ENCODE data around the gene CDR2L. TPM values are rescaled to one million over a fixed set of nuclear protein-coding genes. Genes with fewer than 3 reads are reported as not detected.
A peak's percentile ranks its signal among the peaks of the same experiment; 100 is the strongest.

The CDR2L gene
- polyA plus RNA-seq, 2 of the 4 experiments (the other 2 are of a cell fraction): 18.5 to 34.0 TPM

DNA sequence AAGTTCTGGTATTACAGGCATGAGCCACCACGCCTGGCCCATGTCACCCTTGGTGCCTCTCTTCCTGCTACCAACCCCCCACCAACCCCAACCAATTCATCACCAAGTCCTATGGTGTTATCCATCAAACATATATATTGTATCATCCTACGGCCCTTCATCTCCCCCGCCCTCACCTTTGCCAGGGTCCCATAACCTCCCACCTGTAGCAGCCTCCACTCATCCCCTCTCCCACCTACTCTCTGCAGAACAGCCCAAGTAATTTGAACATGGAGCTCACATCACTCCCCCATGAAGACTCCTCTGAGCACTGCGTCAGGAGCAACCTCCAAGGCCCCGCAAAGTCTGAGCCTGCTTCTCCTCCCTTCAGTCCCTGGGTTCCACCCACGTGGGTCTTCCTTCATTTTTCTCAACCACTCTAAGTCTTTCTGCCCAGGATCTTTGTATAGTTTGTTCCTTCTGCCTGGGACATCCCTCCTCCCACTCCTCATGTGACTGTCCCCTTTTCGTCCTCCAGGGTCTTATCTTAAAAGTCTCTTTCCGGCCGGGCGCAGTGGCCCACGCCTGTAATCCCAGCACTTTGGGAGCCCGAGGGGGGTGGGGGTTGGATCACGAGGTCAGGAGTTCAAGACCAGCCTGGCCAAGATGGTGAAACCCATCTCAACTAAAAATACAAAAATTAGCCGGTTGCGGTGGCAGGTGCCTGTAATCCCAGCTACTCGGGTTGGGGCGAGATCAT is 7.9 kb upstream of the CDR2L start:
- no peak for ATAC-seq
- TF ChIP-seq, protein P1, sequence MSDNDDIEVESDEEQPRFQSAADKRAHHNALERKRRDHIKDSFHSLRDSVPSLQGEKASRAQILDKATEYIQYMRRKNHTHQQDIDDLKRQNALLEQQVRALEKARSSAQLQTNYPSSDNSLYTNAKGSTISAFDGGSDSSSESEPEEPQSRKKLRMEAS (IDR thresholded peaks at IDR 0.05): no peak
- TF ChIP-seq CHD2 (IDR thresholded peaks at IDR 0.05; ENCODE audit: low read length, partially characterized antibody) (no peak), TFCP2L1 (CRISPR knock-in tag; IDR thresholded peaks at IDR 0.05) (no peak), EP300 (IDR thresholded peaks at IDR 0.05) (no peak), CBX8 (IDR thresholded peaks at IDR 0.05) (no peak), FOXS1 (CRISPR knock-in tag; IDR thresholded peaks at IDR 0.05) (no peak), ZFP36 (IDR thresholded peaks at IDR 0.05; ENCODE audit: borderline replicate concordance, partially characterized antibody) (no peak), RNF2 (IDR thresholded peaks at IDR 0.05; ENCODE audit: borderline replicate concordance, low read depth) (no peak), KDM5A (IDR thresholded peaks at IDR 0.05) (no peak), NFE2L2 (conservative IDR thresholded peaks at IDR 0.05; ENCODE audit: low read length) (no peak), RCOR1 (IDR thresholded peaks at IDR 0.05; ENCODE audit: low read depth, low read length) (no peak), BHLHE40 (IDR thresholded peaks at IDR 0.05; ENCODE audit: low read depth, low read length) (no peak), HOXB13 (CRISPR knock-in tag; IDR thresholded peaks at IDR 0.05; ENCODE audit: low read depth) (no peak), POLR2A (IDR thresholded peaks at IDR 0.05; ENCODE audit: low read length) (no peak), CHD4 (IDR thresholded peaks at IDR 0.05; ENCODE audit: borderline replicate concordance) (no peak)
- TF ChIP-seq, protein P2, sequence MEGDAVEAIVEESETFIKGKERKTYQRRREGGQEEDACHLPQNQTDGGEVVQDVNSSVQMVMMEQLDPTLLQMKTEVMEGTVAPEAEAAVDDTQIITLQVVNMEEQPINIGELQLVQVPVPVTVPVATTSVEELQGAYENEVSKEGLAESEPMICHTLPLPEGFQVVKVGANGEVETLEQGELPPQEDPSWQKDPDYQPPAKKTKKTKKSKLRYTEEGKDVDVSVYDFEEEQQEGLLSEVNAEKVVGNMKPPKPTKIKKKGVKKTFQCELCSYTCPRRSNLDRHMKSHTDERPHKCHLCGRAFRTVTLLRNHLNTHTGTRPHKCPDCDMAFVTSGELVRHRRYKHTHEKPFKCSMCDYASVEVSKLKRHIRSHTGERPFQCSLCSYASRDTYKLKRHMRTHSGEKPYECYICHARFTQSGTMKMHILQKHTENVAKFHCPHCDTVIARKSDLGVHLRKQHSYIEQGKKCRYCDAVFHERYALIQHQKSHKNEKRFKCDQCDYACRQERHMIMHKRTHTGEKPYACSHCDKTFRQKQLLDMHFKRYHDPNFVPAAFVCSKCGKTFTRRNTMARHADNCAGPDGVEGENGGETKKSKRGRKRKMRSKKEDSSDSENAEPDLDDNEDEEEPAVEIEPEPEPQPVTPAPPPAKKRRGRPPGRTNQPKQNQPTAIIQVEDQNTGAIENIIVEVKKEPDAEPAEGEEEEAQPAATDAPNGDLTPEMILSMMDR (IDR thresholded peaks at IDR 0.05): no peak
- TF ChIP-seq, protein P3, sequence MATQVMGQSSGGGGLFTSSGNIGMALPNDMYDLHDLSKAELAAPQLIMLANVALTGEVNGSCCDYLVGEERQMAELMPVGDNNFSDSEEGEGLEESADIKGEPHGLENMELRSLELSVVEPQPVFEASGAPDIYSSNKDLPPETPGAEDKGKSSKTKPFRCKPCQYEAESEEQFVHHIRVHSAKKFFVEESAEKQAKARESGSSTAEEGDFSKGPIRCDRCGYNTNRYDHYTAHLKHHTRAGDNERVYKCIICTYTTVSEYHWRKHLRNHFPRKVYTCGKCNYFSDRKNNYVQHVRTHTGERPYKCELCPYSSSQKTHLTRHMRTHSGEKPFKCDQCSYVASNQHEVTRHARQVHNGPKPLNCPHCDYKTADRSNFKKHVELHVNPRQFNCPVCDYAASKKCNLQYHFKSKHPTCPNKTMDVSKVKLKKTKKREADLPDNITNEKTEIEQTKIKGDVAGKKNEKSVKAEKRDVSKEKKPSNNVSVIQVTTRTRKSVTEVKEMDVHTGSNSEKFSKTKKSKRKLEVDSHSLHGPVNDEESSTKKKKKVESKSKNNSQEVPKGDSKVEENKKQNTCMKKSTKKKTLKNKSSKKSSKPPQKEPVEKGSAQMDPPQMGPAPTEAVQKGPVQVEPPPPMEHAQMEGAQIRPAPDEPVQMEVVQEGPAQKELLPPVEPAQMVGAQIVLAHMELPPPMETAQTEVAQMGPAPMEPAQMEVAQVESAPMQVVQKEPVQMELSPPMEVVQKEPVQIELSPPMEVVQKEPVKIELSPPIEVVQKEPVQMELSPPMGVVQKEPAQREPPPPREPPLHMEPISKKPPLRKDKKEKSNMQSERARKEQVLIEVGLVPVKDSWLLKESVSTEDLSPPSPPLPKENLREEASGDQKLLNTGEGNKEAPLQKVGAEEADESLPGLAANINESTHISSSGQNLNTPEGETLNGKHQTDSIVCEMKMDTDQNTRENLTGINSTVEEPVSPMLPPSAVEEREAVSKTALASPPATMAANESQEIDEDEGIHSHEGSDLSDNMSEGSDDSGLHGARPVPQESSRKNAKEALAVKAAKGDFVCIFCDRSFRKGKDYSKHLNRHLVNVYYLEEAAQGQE (IDR thresholded peaks at IDR 0.05): no peak
- H3K4me2 ChIP-seq: no peak overlapping the region
- no peak overlapping the region for H3K27ac ChIP-seq
- 72% methylated on average over 17 of the region's 17 CpGs for WGBS (ENCODE audit: missing lambda C conversion rate)
- ChIA-PET CTCF (interaction anchor here (0.6 to 20.1 kb wide), 5 partner anchors 9 to 190 kb away, joined by 3 to 404 read pairs (median 10); partner anchors contain the start of genes CDR2L, MRPL58 and OTOP2), POLR2A (no interaction called here)
- H3K4me1 ChIP-seq: peaks cover 18% of the 10 kb centered on the region
- H3K9me3 ChIP-seq: no peaks in the 10 kb centered on the region
- no peak for DNase-seq (ENCODE audit: low read depth in 1 of 2, low spot score in 1 of 2)
- FAIRE-seq: no peak
- no peak overlapping the region for H3K4me3 ChIP-seq

DNA sequence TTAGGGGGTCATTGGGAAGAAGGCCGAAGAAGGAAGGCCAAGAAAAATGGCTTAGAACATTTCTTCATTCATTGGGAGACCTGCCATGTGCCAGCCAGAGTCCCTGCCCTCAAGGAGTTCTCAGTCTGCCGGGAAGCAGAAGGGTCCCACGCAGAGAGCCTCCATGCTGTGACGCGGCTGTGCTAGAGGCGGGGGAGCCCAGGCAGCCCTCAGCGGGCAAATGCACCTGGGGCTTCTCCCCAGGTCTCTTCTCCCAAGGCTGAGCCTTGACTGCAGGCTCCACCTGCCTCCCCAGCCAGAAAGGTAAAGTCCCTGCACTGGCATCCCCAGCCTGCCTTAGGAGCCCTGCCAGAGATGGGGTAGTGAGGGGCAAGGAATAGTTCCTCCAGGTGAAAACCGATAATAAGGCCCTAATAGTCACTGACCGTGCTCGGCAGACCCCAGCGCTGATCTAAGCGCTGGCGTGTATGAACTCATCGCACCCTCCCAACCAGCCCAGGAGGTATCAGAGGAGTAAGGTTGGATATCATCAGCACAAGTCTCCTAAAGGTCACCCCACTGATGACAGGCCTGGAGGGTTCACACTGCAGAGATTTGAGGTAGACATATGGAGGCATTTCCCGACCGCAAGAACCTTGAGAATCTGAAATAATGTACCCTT is 6.0 kb upstream of the CDR2L start:
- POLR2A ChIA-PET: interaction anchor here (2.8 kb wide), 1 partner anchor 31 kb away, joined by 17 read pairs; the partner anchor contains the start of gene MRPL58
- Histone ChIP-seq H3K4me2 (peak overlapping the region; percentile 92), H3K4me3 (peak overlapping the region; percentile 69), H3K9me3 (no peaks in the 10 kb centered on the region), H3K4me1 (peaks cover 18% of the 10 kb centered on the region), H3K27ac (peak overlapping the region; percentile 92 to 94)
- no peak for TF ChIP-seq POLR2AphosphoS2 (conservative IDR thresholded peaks at IDR 0.05; ENCODE audit: low read length)
- TF ChIP-seq FOSB (CRISPR knock-in tag; IDR thresholded peaks at IDR 0.05): no peak; the same call in 1 of the 2 replicates
- 86% methylated on average over 16 of the region's 16 CpGs for WGBS (ENCODE audit: missing lambda C conversion rate)
- ATAC-seq: no peak; a peak in 1 of 6 replicates
- CTCF ChIA-PET: interaction anchor here (1.4 to 13.3 kb wide), 2 partner anchors 22 to 132 kb away, joined by 3 to 280 read pairs; no protein-coding TSS in a partner anchor
- no peak for FAIRE-seq
- no peak for DNase-seq (ENCODE audit: low read depth in 1 of 2, low spot score in 1 of 2)

All from A549 (cell line).